MM.1S (cell line): ENCODE measurements around the gene NTM.

Experiments
- DNase-seq: peaks from one replicate; pipeline ENCODE4 v3.0.0-alpha.2; 2015
- H2AFZ ChIP-seq: fragments of 300-600 bp; sonication (generic); 2 replicates; pipeline ENCODE4 v1.6.0; 2016; ENCODE audit warnings: antibody characterized with exemption, low read length
- H3F3A ChIP-seq: fragments of 300-600 bp; sonication (generic); 2 replicates; pipeline ENCODE4 v1.6.1; 2016; ENCODE audit warnings: mild to moderate bottlenecking, antibody characterized with exemption, low read length, moderate library complexity, mixed read lengths; ENCODE audit not compliant: insufficient read depth
- H3K27ac ChIP-seq: fragments of 300-600 bp; sonication (generic); 2 replicates; pipeline ENCODE4 v1.5.1; 2016; ENCODE audit warnings: mild to moderate bottlenecking, low read length
- H3K27me3 ChIP-seq: fragments of 300-600 bp; sonication (generic); replicated peaks from 2 replicates; pipeline ENCODE4 v1.6.0; 2016; ENCODE audit warnings: low read length; ENCODE audit not compliant: insufficient read depth
- H3K36me3 ChIP-seq: fragments of 300-600 bp; sonication (generic); replicated peaks from 2 replicates; pipeline ENCODE4 v1.6.1; 2016; ENCODE audit warnings: mild to moderate bottlenecking, low read length, mixed read lengths; ENCODE audit not compliant: insufficient read depth
- H3K4me1 ChIP-seq: fragments of 300-600 bp; sonication (generic); 2 replicates; pipeline ENCODE4 v1.6.1; 2016; ENCODE audit warnings: low read length, mixed read lengths
- H3K4me2 ChIP-seq: fragments of 300-600 bp; sonication (generic); 2 replicates; pipeline ENCODE4 v1.6.0; 2016; ENCODE audit warnings: low read depth, low read length
- H3K4me3 ChIP-seq: fragments of 300-600 bp; sonication (generic); 2 replicates; pipeline ENCODE4 v1.5.1; 2016; ENCODE audit warnings: low read length, mixed read lengths
- H3K79me2 ChIP-seq: fragments of 300-600 bp; sonication (generic); 2 replicates; pipeline ENCODE4 v1.6.1; 2016; ENCODE audit warnings: mixed run types, low read length, mixed read lengths
- H3K9ac ChIP-seq: fragments of 300-600 bp; sonication (generic); 2 replicates; pipeline ENCODE4 v1.6.1; 2016; ENCODE audit warnings: low read length, mixed read lengths
- H3K9me2 ChIP-seq: fragments of 300-600 bp; sonication (generic); replicated peaks from 2 replicates; pipeline ENCODE4 v1.6.1; 2016; ENCODE audit warnings: mild to moderate bottlenecking, low read length, mixed read lengths; ENCODE audit not compliant: insufficient read depth
- H3K9me3 ChIP-seq: fragments of 300-600 bp; sonication (generic); replicated peaks from 2 replicates; pipeline ENCODE4 v1.6.1; 2016; ENCODE audit warnings: mild to moderate bottlenecking, low read length, mixed read lengths; ENCODE audit not compliant: insufficient read depth
- H4K20me1 ChIP-seq: fragments of 300-600 bp; sonication (generic); 2 replicates; pipeline ENCODE4 v1.6.1; 2016; ENCODE audit warnings: mild to moderate bottlenecking, low read length, moderate library complexity, mixed read lengths; ENCODE audit not compliant: insufficient read depth
- CTCF ChIP-seq: fragments of 300-600 bp; sonication (generic); IDR thresholded peaks from 2 replicates; pipeline ENCODE4 v1.5.1; 2016; ENCODE audit warnings: antibody characterized with exemption, low read length, mixed read lengths
- EZH2 ChIP-seq: fragments of 300-600 bp; sonication (generic); optimal IDR thresholded peaks from 2 replicates; pipeline ENCODE3; 2017; ENCODE audit warnings: low read depth, mild to moderate bottlenecking, antibody characterized with exemption, low read length, mixed read lengths
- EZH2phosphoT487 ChIP-seq: fragments of 300-600 bp; sonication (generic); IDR thresholded peaks from 2 replicates; pipeline ENCODE4 v1.6.1; 2018; ENCODE audit warnings: antibody characterized with exemption, low read length

The NTM gene

GRCh38 chr11:131458421-131458820 lies 88.0 kb downstream of the NTM start:
- Histone ChIP-seq H3K36me3 (no peaks in the 10 kb centered on the region), H3K4me1 (no peaks in the 10 kb centered on the region), H4K20me1 (no peaks in the 10 kb centered on the region), H3K27ac (no peak overlapping the region), H3K9ac (no peak overlapping the region), H2AFZ (no peak overlapping the region), H3K4me2 (no peak overlapping the region), H3K4me3 (no peak overlapping the region), H3K9me2 (no peaks in the 10 kb centered on the region), H3K79me2 (no peaks in the 10 kb centered on the region), H3K27me3 (no peaks in the 10 kb centered on the region), H3K9me3 (no peaks in the 10 kb centered on the region), H3F3A (no peaks in the 10 kb centered on the region)
- TF ChIP-seq EZH2 = no peak
- TF ChIP-seq EZH2phosphoT487 = no peak
- TF ChIP-seq CTCF = no peak
- no peak for DNase-seq

GRCh38 chr11:131460931-131461330 lies 90.5 kb downstream of the NTM start:
- H3K79me2 ChIP-seq = no peaks in the 10 kb centered on the region
- DNase-seq = no peak
- H2AFZ ChIP-seq = no peak overlapping the region
- no peaks in the 10 kb centered on the region for H3K36me3 ChIP-seq
- no peak for TF ChIP-seq CTCF
- no peak for TF ChIP-seq EZH2
- no peak for TF ChIP-seq EZH2phosphoT487
- no peaks in the 10 kb centered on the region for H3K27me3 ChIP-seq
- H3F3A ChIP-seq = no peaks in the 10 kb centered on the region
- no peaks in the 10 kb centered on the region for H3K4me1 ChIP-seq
- no peak overlapping the region for H3K9ac ChIP-seq
- H3K9me2 ChIP-seq = no peaks in the 10 kb centered on the region
- H3K27ac ChIP-seq = no peak overlapping the region
- no peak overlapping the region for H3K4me2 ChIP-seq
- H3K9me3 ChIP-seq = no peaks in the 10 kb centered on the region
- H3K4me3 ChIP-seq = no peak overlapping the region
- H4K20me1 ChIP-seq = no peaks in the 10 kb centered on the region

- Histone ChIP-seq H3K9me2 (no peaks in the 10 kb centered on the region), H3K36me3 (no peaks in the 10 kb centered on the region), H3K4me3 (no peak overlapping the region), H3K9me3 (no peaks in the 10 kb centered on the region), H3K4me1 (no peaks in the 10 kb centered on the region), H3K27me3 (no peaks in the 10 kb centered on the region), H3K79me2 (no peaks in the 10 kb centered on the region), H3K9ac (no peak overlapping the region), H3F3A (no peaks in the 10 kb centered on the region), H2AFZ (no peak overlapping the region), H3K27ac (no peak overlapping the region), H3K4me2 (no peak overlapping the region), H4K20me1 (no peaks in the 10 kb centered on the region)
- TF ChIP-seq EZH2phosphoT487 (no peak), EZH2 (no peak), CTCF (no peak)
- DNase-seq = no peak
Observed at GRCh38 chr11:131462622-131463021, 92.2 kb downstream of the NTM start.
